Sigmoid colon (tissue), 7 donors: ENCODE measurements around the gene SCARB1. TPM values are rescaled to one million over a fixed set of nuclear protein-coding genes. Genes with fewer than 3 reads are reported as not detected.

Experiments used
- DNase-seq: peaks from one replicate; pipeline ENCODE4 v3.0.0-alpha.2; 2019
- H3K27ac ChIP-seq, 4 donors: fragments of 200-600 bp; sonication (generic); one replicate each; pipeline ENCODE4 v1.5.1; 2016 to 2019; ENCODE audit warnings: mild to moderate bottlenecking in 1 of 4
- H3K27me3 ChIP-seq, 3 donors: fragments of 200-600 bp; sonication (generic); one replicate each; pipeline ENCODE4 v1.5.1; 2019; ENCODE audit warnings: mild to moderate bottlenecking in 1 of 3
- H3K36me3 ChIP-seq, 4 donors: fragments of 200-600 bp; sonication (generic); one replicate each; pipeline ENCODE4 v1.5.1; 2016 to 2019
- H3K4me1 ChIP-seq, 4 donors: fragments of 200-600 bp; sonication (generic); one replicate each; pipeline ENCODE4 v1.5.1; 2017 to 2019
- H3K4me3 ChIP-seq, 4 donors: fragments of 200-600 bp; sonication (generic); one replicate each; pipeline ENCODE4 v1.5.1; 2017 to 2019; ENCODE audit warnings: mild to moderate bottlenecking in 2 of 4, moderate library complexity in 1 of 4
- H3K9me3 ChIP-seq, 4 donors: fragments of 200-600 bp in 3 of 4; sonication (generic) in 3 of 4; one replicate each; pipeline versions ENCODE4 v1.5.1 to v1.6.1; 2013 to 2019
- EP300 ChIP-seq, 4 donors: sonication (generic); formaldehyde crosslinking; IDR thresholded peaks; one replicate each; pipeline ENCODE4 v1.6.1; 2017; ENCODE audit warnings: antibody characterized with exemption in 4 of 4
- POLR2A ChIP-seq, 2 donors: fragments of 450-650 bp; IDR thresholded peaks; one replicate each; pipeline ENCODE4 v1.6.1; 2016; ENCODE audit warnings: antibody characterized with exemption in 2 of 2, mild to moderate bottlenecking in 2 of 2, moderate library complexity in 2 of 2
- POLR2AphosphoS5 ChIP-seq, 4 donors: sonication (generic); formaldehyde crosslinking; IDR thresholded peaks; one replicate each; pipeline ENCODE4 v1.6.1; 2017; ENCODE audit warnings: antibody characterized with exemption in 4 of 4
- WGBS, 2 donors: extraction: QIAGEN DNeasy Blood & Tissue Kit; methylation state at CpG; one replicate each; pipeline ENCODE4 v1.1.7; 2013; 5-methylcytosine and 5-hydroxymethylcytosine counted together
- intact Hi-C: fragments of 100-400 bp; cut with DNase I; formaldehyde crosslinking; loops from one replicate; pipeline ENCODE4 v1.15.1; 2023
- polyA plus RNA-seq, 3 donors: library from polyadenylated mRNA; stranded (reverse); fragments of 200-250 nt; gene quantifications; one replicate each; pipeline ENCODE4 v1.2.3, GENCODE V29; 2013
- total RNA-seq, 4 donors: library from RNA; depleted of rRNA; stranded (reverse); fragments of >200 nt; gene quantifications; one replicate each; pipeline ENCODE4 v1.1.0, GENCODE V29; 2016
- TF ChIP-seq, protein P1 (sequence below), 4 experiments: fragments of 450-650 bp in 3 of 4; fragments of 200-600 bp in 1 of 4; IDR thresholded peaks; one replicate each; pipeline ENCODE4 v1.5.1; 2016 to 2019; ENCODE audit warnings: antibody characterized with exemption in 4 of 4, mild to moderate bottlenecking in 3 of 4, moderate library complexity in 2 of 4
- donor health status: healthy with polysubstance abuse.
- donor health status: Bipolar disorder and iron deficiency.
- donor health status: healthy.

SCARB1 gene
- total and polyA plus RNA-seq, 7 donors: 4.2 to 36.4 (median 11.4) TPM

- H3K27me3 ChIP-seq: no peaks in the 10 kb centered on the region
- no peaks in the 10 kb centered on the region for H3K36me3 ChIP-seq
- H3K4me1 ChIP-seq: peaks cover 0 to 40% (median 40%) of the 10 kb centered on the region in 4 donors
- H3K9me3 ChIP-seq: peaks cover 0 to 5% (median 2%) of the 10 kb centered on the region in 4 donors
- TF ChIP-seq, protein P1, sequence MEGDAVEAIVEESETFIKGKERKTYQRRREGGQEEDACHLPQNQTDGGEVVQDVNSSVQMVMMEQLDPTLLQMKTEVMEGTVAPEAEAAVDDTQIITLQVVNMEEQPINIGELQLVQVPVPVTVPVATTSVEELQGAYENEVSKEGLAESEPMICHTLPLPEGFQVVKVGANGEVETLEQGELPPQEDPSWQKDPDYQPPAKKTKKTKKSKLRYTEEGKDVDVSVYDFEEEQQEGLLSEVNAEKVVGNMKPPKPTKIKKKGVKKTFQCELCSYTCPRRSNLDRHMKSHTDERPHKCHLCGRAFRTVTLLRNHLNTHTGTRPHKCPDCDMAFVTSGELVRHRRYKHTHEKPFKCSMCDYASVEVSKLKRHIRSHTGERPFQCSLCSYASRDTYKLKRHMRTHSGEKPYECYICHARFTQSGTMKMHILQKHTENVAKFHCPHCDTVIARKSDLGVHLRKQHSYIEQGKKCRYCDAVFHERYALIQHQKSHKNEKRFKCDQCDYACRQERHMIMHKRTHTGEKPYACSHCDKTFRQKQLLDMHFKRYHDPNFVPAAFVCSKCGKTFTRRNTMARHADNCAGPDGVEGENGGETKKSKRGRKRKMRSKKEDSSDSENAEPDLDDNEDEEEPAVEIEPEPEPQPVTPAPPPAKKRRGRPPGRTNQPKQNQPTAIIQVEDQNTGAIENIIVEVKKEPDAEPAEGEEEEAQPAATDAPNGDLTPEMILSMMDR (IDR thresholded peaks at IDR 0.05): no peak
- TF ChIP-seq EP300 (IDR thresholded peaks at IDR 0.05) (no peak), POLR2AphosphoS5 (IDR thresholded peaks at IDR 0.05) (no peak), POLR2A (IDR thresholded peaks at IDR 0.05) (no peak)
- no peak for DNase-seq
- H3K4me3 ChIP-seq: no peak overlapping the region
- intact Hi-C loops: loop anchor here (5.0 kb wide), 1 partner anchor 251 kb away; no protein-coding TSS in a partner anchor
- WGBS, 2 donors: 74 to 84% methylated on average over 11 of the region's 11 CpGs
- no peak overlapping the region for H3K27ac ChIP-seq
Observed at GRCh38 chr12:124768452-124769162, 95.1 kb downstream of the SCARB1 start.

- TF ChIP-seq, protein P1 (IDR thresholded peaks at IDR 0.05): peak; percentile 97 to 99 (median 99)
- no peak for TF ChIP-seq EP300 (IDR thresholded peaks at IDR 0.05)
- no peak for TF ChIP-seq POLR2A (IDR thresholded peaks at IDR 0.05)
- peak in 3 of 4 donors; percentile 13 to 35 (median 24) for TF ChIP-seq POLR2AphosphoS5 (IDR thresholded peaks at IDR 0.05)
- no peak overlapping the region for H3K4me3 ChIP-seq
- intact Hi-C loops: loop anchor here (2.0 to 5.0 kb wide), 2 partner anchors 250 to 386 kb away; no protein-coding TSS in a partner anchor
- H3K9me3 ChIP-seq: peaks cover 0 to 5% (median 2%) of the 10 kb centered on the region in 4 donors
- no peaks in the 10 kb centered on the region for H3K36me3 ChIP-seq
- H3K4me1 ChIP-seq: peaks cover 0 to 49% (median 44%) of the 10 kb centered on the region in 4 donors
- DNase-seq: peak; percentile 90
- peak overlapping the region; percentile 79 to 90 (median 82) for H3K27ac ChIP-seq
- H3K27me3 ChIP-seq: no peaks in the 10 kb centered on the region
- 29 to 31% methylated on average over 21 of the region's 21 CpGs for WGBS, 2 donors
Observed at GRCh38 chr12:124767066-124767821, 96.4 kb downstream of the SCARB1 start.

- intact Hi-C loops: loop anchor here (1.0 to 5.0 kb wide), 4 partner anchors 24 to 386 kb away; no protein-coding TSS in a partner anchor
- peaks cover 0 to 5% (median 2%) of the 10 kb centered on the region in 4 donors for H3K9me3 ChIP-seq
- H3K27me3 ChIP-seq: no peaks in the 10 kb centered on the region
- TF ChIP-seq, protein P1 (IDR thresholded peaks at IDR 0.05): no peak
- no peak for TF ChIP-seq EP300 (IDR thresholded peaks at IDR 0.05)
- no peak for TF ChIP-seq POLR2A (IDR thresholded peaks at IDR 0.05)
- no peak for TF ChIP-seq POLR2AphosphoS5 (IDR thresholded peaks at IDR 0.05)
- H3K36me3 ChIP-seq: no peaks in the 10 kb centered on the region
- no peak for DNase-seq
- no peak overlapping the region for H3K4me3 ChIP-seq
- peaks cover 0 to 49% (median 45%) of the 10 kb centered on the region in 4 donors for H3K4me1 ChIP-seq
- H3K27ac ChIP-seq: peak overlapping the region; percentile 79 to 90 (median 82)
Observed at GRCh38 chr12:124766727-124767065, 97.0 kb downstream of the SCARB1 start.

GRCh38 chr12:124765581-124766489 is 97.8 kb downstream of the SCARB1 start:
- H3K36me3 ChIP-seq: no peaks in the 10 kb centered on the region
- H3K27me3 ChIP-seq: no peaks in the 10 kb centered on the region
- peaks cover 0 to 47% (median 43%) of the 10 kb centered on the region in 4 donors for H3K4me1 ChIP-seq
- H3K4me3 ChIP-seq: no peak overlapping the region
- TF ChIP-seq, protein P1 (IDR thresholded peaks at IDR 0.05): no peak
- TF ChIP-seq EP300 (IDR thresholded peaks at IDR 0.05) (no peak), POLR2AphosphoS5 (IDR thresholded peaks at IDR 0.05) (peak in 3 of 4 donors; percentile 32 to 34 (median 32))
- intact Hi-C loops: loop anchor here (1.0 to 5.0 kb wide), 4 partner anchors 24 to 385 kb away; no protein-coding TSS in a partner anchor
- no peak for DNase-seq
- H3K9me3 ChIP-seq: peaks cover 0 to 5% (median 2%) of the 10 kb centered on the region in 4 donors
- 85 to 89% methylated on average over 9 of the region's 9 CpGs for WGBS, 2 donors
- peak overlapping the region; percentile 79 to 90 (median 82) for H3K27ac ChIP-seq
